Upper lobe of left lung (tissue), 4 donors: ENCODE data around the gene SLA2.

ENCODE experiments used
- CTCF ChIP-seq, 6 experiments: fragments of 450-650 bp in 4 of 6; fragments of 200-600 bp in 2 of 6; sonication (generic) in 2 of 6; IDR thresholded peaks; one replicate each; pipeline ENCODE4 v1.5.1; 2016 to 2019; ENCODE audit warnings: antibody characterized with exemption in 6 of 6
- EP300 ChIP-seq, 4 donors: sonication (generic); formaldehyde crosslinking; IDR thresholded peaks; one replicate each; pipeline ENCODE4 v1.5.1; 2017; ENCODE audit warnings: antibody characterized with exemption in 4 of 4, control low read depth in 2 of 4
- POLR2A ChIP-seq, 4 donors: fragments of 450-650 bp; IDR thresholded peaks; one replicate each; pipeline ENCODE4 v1.5.1; 2016 to 2017; ENCODE audit warnings: antibody characterized with exemption in 4 of 4, mild to moderate bottlenecking in 2 of 4
- POLR2AphosphoS5 ChIP-seq, 2 donors: sonication (generic); formaldehyde crosslinking; IDR thresholded peaks; one replicate each; pipeline ENCODE4 v1.5.1; 2017; ENCODE audit warnings: antibody characterized with exemption in 2 of 2

- TF ChIP-seq CTCF (IDR thresholded peaks at IDR 0.05) (no peak), POLR2A (IDR thresholded peaks at IDR 0.05) (no peak), EP300 (IDR thresholded peaks at IDR 0.05) (no peak), POLR2AphosphoS5 (IDR thresholded peaks at IDR 0.05) (no peak)
Measured at GRCh38 chr20:36624068-36624943, 21.7 kb downstream of the SLA2 start.
